HCT116 (cell line): Measurements from ENCODE around the gene C16orf95. TPM values are rescaled to one million over a fixed set of nuclear protein-coding genes. Genes with fewer than 3 reads are reported as not detected.

Experiments used
- ATAC-seq: fragments of 200-7000 bp; cut with Tn5 transposase; 2 replicates; pipeline ENCODE4 v1.9.1; 2020; ENCODE audit warnings: mild to moderate bottlenecking, moderate library complexity
- BruUV-seq: library from RNA; stranded (reverse); fragments of 400-500 nt; replicated peaks from 2 replicates; lab custom pipeline; 2021; lab: Mats Ljungman, UMichigan
- CTCF ChIA-PET: fragments of 300-600 bp; sonication (Branson Sonifier 250); formaldehyde crosslinking; loops from one replicate; lab custom pipeline; 2021; ENCODE audit warnings: antibody characterized with exemption; lab: Charles Lee
- POLR2A ChIA-PET: fragments of 300-600, 350-600 bp; sonication (Branson Sonifier 250); formaldehyde crosslinking; loops from one replicate; lab custom pipeline; 2021; ENCODE audit warnings: antibody characterized with exemption; lab: Charles Lee
- RAD21 ChIA-PET, 2 experiments: fragments of 300-600 bp; sonication (Branson Sonifier 250); formaldehyde crosslinking; loops; one replicate each; lab custom pipeline; 2023; ENCODE audit warnings: low total read pairs in 2 of 2; ENCODE audit not compliant: uncharacterized antibody in 2 of 2, unreplicated experiment in 2 of 2, low non-redundant PET in 1 of 2; lab: Charles Lee
- DNase-seq: peaks from one replicate; pipeline ENCODE4 v3.0.0-alpha.2; 2010; ENCODE audit warnings: low read depth, low spot score
- H2AFZ ChIP-seq: fragments of 200-600 bp; shearing (Covaris generic), sonication (generic); 2 replicates; pipeline ENCODE4 v1.6.1; 2017; ENCODE audit warnings: low read depth, mixed run types, mixed read lengths, antibody characterized with exemption, low read length; ENCODE audit not compliant: poor library complexity, severe bottlenecking
- H3K27ac ChIP-seq: 2 replicates; pipeline ENCODE4 v1.5.1; 2012; ENCODE audit warnings: low read depth, low read length
- H3K27me3 ChIP-seq: fragments of 200-600 bp; sonication (generic); 2 replicates; pipeline ENCODE4 v1.6.1; 2016; ENCODE audit warnings: mixed run types, low read length, mixed read lengths; ENCODE audit not compliant: insufficient read depth
- H3K36me3 ChIP-seq, 2 experiments: fragments of 200-500 bp in 1 of 2; fragments of 200-600 bp in 1 of 2; sonication (Bioruptor generic) in 1 of 2; sonication (generic) in 1 of 2; 2 replicates each; pipeline versions ENCODE4 v1.5.1 to v1.6.1; 2014 to 2016; ENCODE audit warnings: low read length in 2 of 2, inconsistent platforms in 1 of 2, mixed read lengths in 1 of 2, mixed run types in 1 of 2; ENCODE audit not compliant: insufficient read depth in 2 of 2, control insufficient read depth in 1 of 2
- H3K4me1 ChIP-seq, 2 experiments: fragments of 200-600 bp in 1 of 2; sonication (generic) in 1 of 2; 2 replicates each; pipeline versions ENCODE4 v1.5.1 to v1.6.1; 2012 to 2017; ENCODE audit warnings: low read length in 2 of 2, inconsistent platforms in 1 of 2, mild to moderate bottlenecking in 1 of 2, mixed read lengths in 1 of 2, mixed run types in 1 of 2, moderate library complexity in 1 of 2; ENCODE audit not compliant: insufficient read depth in 2 of 2, control insufficient read depth in 1 of 2
- H3K4me2 ChIP-seq: fragments of 200-600 bp; sonication (generic); 2 replicates; pipeline ENCODE4 v1.6.1; 2017; ENCODE audit warnings: mixed run types, low read length, mixed read lengths
- H3K4me3 ChIP-seq, 2 experiments: fragments of 200-600 bp in 1 of 2; sonication (generic) in 1 of 2; replicated peaks in 1 of 2; 2 replicates each; pipeline ENCODE4 v1.5.1; 2011 to 2016; ENCODE audit warnings: low read length in 2 of 2, control low read depth in 1 of 2, low read depth in 1 of 2, mild to moderate bottlenecking in 1 of 2, mixed read lengths in 1 of 2, mixed run types in 1 of 2
- H3K79me2 ChIP-seq: fragments of 200-600 bp; sonication (generic); 2 replicates; pipeline ENCODE4 v1.6.1; 2017; ENCODE audit warnings: mild to moderate bottlenecking, mixed run types, low read length, moderate library complexity, mixed read lengths; ENCODE audit not compliant: insufficient read depth
- H3K9ac ChIP-seq: fragments of 200-600 bp; sonication (generic); 2 replicates; pipeline ENCODE4 v1.6.1; 2016; ENCODE audit warnings: low read length, mixed read lengths
- H3K9me2 ChIP-seq: fragments of 200-600 bp; sonication (generic), shearing (Covaris generic); 2 replicates; pipeline ENCODE4 v1.6.1; 2017; ENCODE audit warnings: mixed run types, mild to moderate bottlenecking, moderate library complexity; ENCODE audit not compliant: insufficient read depth
- H3K9me3 ChIP-seq, 2 experiments: fragments of 200-500 bp in 1 of 2; fragments of 200-600 bp in 1 of 2; sonication (Bioruptor generic) in 1 of 2; sonication (generic) in 1 of 2; 2 replicates each; pipeline ENCODE4 v1.6.1; 2014 to 2017; ENCODE audit warnings: low read length in 2 of 2, mixed read lengths in 2 of 2, inconsistent platforms in 1 of 2, low read depth in 1 of 2, mild to moderate bottlenecking in 1 of 2, mixed run types in 1 of 2, moderate library complexity in 1 of 2; ENCODE audit not compliant: control insufficient read depth in 1 of 2, insufficient read depth in 1 of 2
- H4K20me1 ChIP-seq: fragments of 200-600 bp; sonication (generic), shearing (Covaris generic); 2 replicates; pipeline ENCODE4 v1.6.1; 2017; ENCODE audit warnings: mixed run types, mild to moderate bottlenecking, moderate library complexity; ENCODE audit not compliant: insufficient read depth
- EGR1 ChIP-seq: IDR thresholded peaks from 2 replicates; pipeline ENCODE4 v1.6.1; 2012; ENCODE audit warnings: low read depth
- EZH2 ChIP-seq: fragments of 200-600 bp; sonication (generic); IDR thresholded peaks from 2 replicates; pipeline ENCODE4 v1.6.1; 2017; ENCODE audit warnings: antibody characterized with exemption, mixed run types
- POLR2A ChIP-seq: IDR thresholded peaks from 2 replicates; pipeline ENCODE4 v1.7.0; 2011; ENCODE audit warnings: borderline replicate concordance; ENCODE audit not compliant: insufficient read depth, insufficient read length; ENCODE audit errors: extremely low read depth
- POLR2AphosphoS5 ChIP-seq: IDR thresholded peaks from 2 replicates; pipeline ENCODE4 v1.6.1; 2011; ENCODE audit warnings: mild to moderate bottlenecking, low read depth, low read length, moderate library complexity
- REST ChIP-seq: IDR thresholded peaks from 2 replicates; pipeline ENCODE4 v1.6.1; 2012; ENCODE audit warnings: low read depth
- SIN3A ChIP-seq: IDR thresholded peaks from 2 replicates; pipeline ENCODE4 v1.6.1; 2012; ENCODE audit warnings: low read depth
- SRF ChIP-seq: IDR thresholded peaks from 2 replicates; pipeline ENCODE4 v1.6.1; 2012; ENCODE audit warnings: low read depth
- TCF7L2 ChIP-seq: IDR thresholded peaks from 2 replicates; pipeline ENCODE4 v1.7.0; 2011; ENCODE audit warnings: borderline replicate concordance, inconsistent platforms; ENCODE audit not compliant: insufficient read depth, insufficient read length; ENCODE audit errors: extremely low read depth
- YY1 ChIP-seq: IDR thresholded peaks from 2 replicates; pipeline ENCODE4 v1.6.1; 2011; ENCODE audit warnings: low read length, low read depth, moderate library complexity, mild to moderate bottlenecking; ENCODE audit not compliant: insufficient replicate concordance; ENCODE audit errors: extremely low read depth
- ZFX ChIP-seq: fragments of 450-650 bp; IDR thresholded peaks from 2 replicates; pipeline ENCODE4 v1.6.1; 2017
- intact Hi-C: fragments of 100-400 bp; cut with micrococcal nuclease; formaldehyde crosslinking; loops from 2 replicates; pipeline ENCODE4 v1.10.0; 2022
- total RNA-seq: library from RNA; stranded (reverse); gene quantifications from one replicate; pipeline ENCODE4 v1.2.1, GENCODE V29; 2021; ENCODE audit not compliant: unreplicated experiment
- TF ChIP-seq, protein P1 (sequence below): IDR thresholded peaks from 2 replicates; pipeline ENCODE4 v1.6.1; 2012
- TF ChIP-seq, protein P2 (sequence below): IDR thresholded peaks from 2 replicates; pipeline ENCODE4 v1.6.1; 2011; ENCODE audit warnings: mild to moderate bottlenecking, low read length, moderate library complexity; ENCODE audit not compliant: insufficient replicate concordance; ENCODE audit errors: extremely low read depth

The C16orf95 gene
- total RNA-seq, 1 experiment from 2014 or later: 12.2 TPM

- TF ChIP-seq REST: no peak
- no peak for TF ChIP-seq POLR2AphosphoS5
- TF ChIP-seq, protein P1, sequence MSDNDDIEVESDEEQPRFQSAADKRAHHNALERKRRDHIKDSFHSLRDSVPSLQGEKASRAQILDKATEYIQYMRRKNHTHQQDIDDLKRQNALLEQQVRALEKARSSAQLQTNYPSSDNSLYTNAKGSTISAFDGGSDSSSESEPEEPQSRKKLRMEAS: no peak
- no peak for TF ChIP-seq EZH2
- TF ChIP-seq POLR2A: no peak
- TF ChIP-seq SIN3A: no peak
- no peak for TF ChIP-seq YY1
These were observed 61.3 kb downstream of the C16orf95 start (continued) for GRCh38 chr16:87255866-87256265.

DNA sequence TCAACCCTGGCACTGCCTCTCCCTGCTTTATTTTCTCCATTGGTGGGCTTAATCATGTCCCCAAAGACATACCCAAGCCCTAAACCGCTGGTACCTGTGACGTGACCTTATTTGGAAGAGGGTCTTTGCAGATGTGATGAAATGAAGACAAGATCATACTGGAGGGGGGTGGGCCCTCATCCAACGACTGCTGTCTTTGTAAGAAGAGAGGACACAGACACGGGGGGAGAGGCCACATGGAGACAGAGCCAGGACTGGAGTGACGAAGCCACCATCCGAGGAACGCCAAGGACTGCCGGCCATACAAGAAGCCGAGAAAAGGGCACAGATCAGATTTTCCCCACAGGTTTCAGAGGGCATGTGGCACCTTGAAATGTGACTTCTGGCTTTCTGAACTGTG is 62.5 kb downstream of the C16orf95 start:
- Histone ChIP-seq H3K27ac (no peak overlapping the region), H4K20me1 (no peaks in the 10 kb centered on the region), H3K9me2 (no peaks in the 10 kb centered on the region), H3K4me3 (no peak overlapping the region), H3K9me3 (no peaks in the 10 kb centered on the region)
- no peak for TF ChIP-seq POLR2AphosphoS5
- no peak for TF ChIP-seq SIN3A
- TF ChIP-seq POLR2A: no peak
- TF ChIP-seq TCF7L2: no peak
- TF ChIP-seq ZFX: no peak
- TF ChIP-seq, protein P1: no peak
- TF ChIP-seq EGR1: no peak
- TF ChIP-seq, protein P2, sequence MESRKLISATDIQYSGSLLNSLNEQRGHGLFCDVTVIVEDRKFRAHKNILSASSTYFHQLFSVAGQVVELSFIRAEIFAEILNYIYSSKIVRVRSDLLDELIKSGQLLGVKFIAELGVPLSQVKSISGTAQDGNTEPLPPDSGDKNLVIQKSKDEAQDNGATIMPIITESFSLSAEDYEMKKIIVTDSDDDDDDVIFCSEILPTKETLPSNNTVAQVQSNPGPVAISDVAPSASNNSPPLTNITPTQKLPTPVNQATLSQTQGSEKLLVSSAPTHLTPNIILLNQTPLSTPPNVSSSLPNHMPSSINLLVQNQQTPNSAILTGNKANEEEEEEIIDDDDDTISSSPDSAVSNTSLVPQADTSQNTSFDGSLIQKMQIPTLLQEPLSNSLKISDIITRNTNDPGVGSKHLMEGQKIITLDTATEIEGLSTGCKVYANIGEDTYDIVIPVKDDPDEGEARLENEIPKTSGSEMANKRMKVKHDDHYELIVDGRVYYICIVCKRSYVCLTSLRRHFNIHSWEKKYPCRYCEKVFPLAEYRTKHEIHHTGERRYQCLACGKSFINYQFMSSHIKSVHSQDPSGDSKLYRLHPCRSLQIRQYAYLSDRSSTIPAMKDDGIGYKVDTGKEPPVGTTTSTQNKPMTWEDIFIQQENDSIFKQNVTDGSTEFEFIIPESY: no peak
- TF ChIP-seq YY1: no peak
- TF ChIP-seq SRF: no peak
- no peak for TF ChIP-seq EZH2
- TF ChIP-seq, all 23 proteins: peak for 0
- BruUV-seq: no TSS peak
- no peaks in the 10 kb centered on the region for H3K36me3 ChIP-seq
- no peak overlapping the region for H2AFZ ChIP-seq
- intact Hi-C loops: no loop called here
- no peaks in the 10 kb centered on the region for H3K4me1 ChIP-seq
- H3K4me2 ChIP-seq: no peak overlapping the region
- CTCF ChIA-PET: no interaction called here
- no peaks in the 10 kb centered on the region for H3K27me3 ChIP-seq
- DNase-seq (no peak), ATAC-seq (no peak)
- POLR2A ChIA-PET: interaction anchor here (1.2 kb wide), 1 partner anchor 12 kb away, joined by 3 read pairs; no protein-coding TSS in a partner anchor
- RAD21 ChIA-PET: no interaction called here
- no peak overlapping the region for H3K9ac ChIP-seq
- H3K79me2 ChIP-seq: no peaks in the 10 kb centered on the region
